MM.1S (cell line): ENCODE measurements around the gene PSMC3.

Source experiments
- EZH2 ChIP-seq: fragments of 300-600 bp; sonication (generic); optimal IDR thresholded peaks from 2 replicates; pipeline ENCODE3; 2017; ENCODE audit warnings: low read depth, mild to moderate bottlenecking, antibody characterized with exemption, low read length, mixed read lengths
- TF ChIP-seq, protein P1 (sequence below): fragments of 300-600 bp; sonication (generic); IDR thresholded peaks from 2 replicates; pipeline ENCODE4 v1.5.1; 2016; ENCODE audit warnings: antibody characterized with exemption, low read length, mixed read lengths

DNA sequence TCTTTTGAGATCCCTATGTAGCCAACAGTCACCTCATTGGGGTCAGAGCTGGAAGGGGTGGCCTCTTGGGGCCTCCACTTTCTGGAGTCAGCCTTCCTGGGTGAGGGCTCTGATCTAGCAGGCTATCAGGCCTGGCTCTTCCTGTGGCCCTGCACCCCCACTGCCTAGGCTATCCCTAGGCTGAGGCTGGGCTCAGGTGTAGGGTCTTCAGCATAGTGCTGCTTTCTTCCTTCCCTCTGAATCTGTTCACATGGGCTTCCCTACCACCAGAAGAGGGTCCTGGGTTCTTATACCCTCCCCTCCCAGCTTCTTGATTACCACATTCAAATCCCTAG is 47.4 kb downstream of the PSMC3 start:
- TF ChIP-seq, protein P1, sequence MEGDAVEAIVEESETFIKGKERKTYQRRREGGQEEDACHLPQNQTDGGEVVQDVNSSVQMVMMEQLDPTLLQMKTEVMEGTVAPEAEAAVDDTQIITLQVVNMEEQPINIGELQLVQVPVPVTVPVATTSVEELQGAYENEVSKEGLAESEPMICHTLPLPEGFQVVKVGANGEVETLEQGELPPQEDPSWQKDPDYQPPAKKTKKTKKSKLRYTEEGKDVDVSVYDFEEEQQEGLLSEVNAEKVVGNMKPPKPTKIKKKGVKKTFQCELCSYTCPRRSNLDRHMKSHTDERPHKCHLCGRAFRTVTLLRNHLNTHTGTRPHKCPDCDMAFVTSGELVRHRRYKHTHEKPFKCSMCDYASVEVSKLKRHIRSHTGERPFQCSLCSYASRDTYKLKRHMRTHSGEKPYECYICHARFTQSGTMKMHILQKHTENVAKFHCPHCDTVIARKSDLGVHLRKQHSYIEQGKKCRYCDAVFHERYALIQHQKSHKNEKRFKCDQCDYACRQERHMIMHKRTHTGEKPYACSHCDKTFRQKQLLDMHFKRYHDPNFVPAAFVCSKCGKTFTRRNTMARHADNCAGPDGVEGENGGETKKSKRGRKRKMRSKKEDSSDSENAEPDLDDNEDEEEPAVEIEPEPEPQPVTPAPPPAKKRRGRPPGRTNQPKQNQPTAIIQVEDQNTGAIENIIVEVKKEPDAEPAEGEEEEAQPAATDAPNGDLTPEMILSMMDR, result no peak
- no peak for TF ChIP-seq EZH2
